ENCODE measurements around the gene IL1R1. TPM values are rescaled to one million over a fixed set of nuclear protein-coding genes. Genes with fewer than 3 reads are reported as not detected.
A peak's percentile ranks its signal among the peaks of the same experiment; 100 is the strongest.

IL1R1 gene
- polyA plus RNA-seq, 3 donors = 1.8 to 2.7 (median 2.6) TPM

DNA sequence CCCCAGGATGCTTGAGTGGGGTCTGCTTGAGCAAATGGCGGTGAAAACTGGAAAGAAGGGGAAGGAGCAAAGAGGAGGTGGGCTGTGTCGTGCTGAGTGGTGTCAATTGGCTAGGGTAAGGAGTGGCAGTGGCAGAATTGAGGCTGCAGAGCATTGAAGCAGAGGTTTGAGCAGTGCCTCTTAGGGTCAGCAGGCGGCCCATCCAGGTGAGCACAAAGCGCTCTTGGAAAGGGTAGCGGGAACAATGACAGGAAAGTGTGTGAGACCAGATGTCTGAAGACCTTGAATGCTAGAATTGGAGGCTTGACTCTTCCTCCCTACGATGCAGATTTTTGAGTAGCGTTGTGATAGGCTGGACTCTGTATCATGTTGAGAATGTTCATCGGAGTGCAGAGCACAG is 39.3 kb upstream of the IL1R1 start:
- peak overlapping the region in 3 of 7 donors; percentile 3 to 79 (median 43) for H3K27ac Mint-ChIP-seq
- Histone ChIP-seq H4K20me1 (ENCODE audit: insufficient read depth, low read length) (no peaks in the 10 kb centered on the region), H3K9ac (ENCODE audit: insufficient read depth, low read length, poor library complexity, severe bottlenecking) (no peak overlapping the region), H2AFZ (ENCODE audit: insufficient read depth, low read depth, low read length, poor library complexity, severe bottlenecking) (no peak overlapping the region), H3K79me2 (ENCODE audit: insufficient read depth, low read length) (no peaks in the 10 kb centered on the region), H3K4me2 (replicated peaks; ENCODE audit: extremely low read depth, low read length, poor library complexity, severe bottlenecking) (no peak overlapping the region), H3K36me3 (replicated peaks in 1 of 2; ENCODE audit: control insufficient read depth in 1 of 2, insufficient read depth in 2 of 2, low read length in 2 of 2) (no peaks in the 10 kb centered on the region), H3K4me1 (ENCODE audit: control insufficient read depth in 1 of 2, insufficient read depth in 2 of 2, low read length in 2 of 2) (peaks cover 11 to 13% of the 10 kb centered on the region in 2 donors), H3K27ac (ENCODE audit: low read depth in 1 of 2, low read length in 2 of 2) (no peak overlapping the region), H3K9me3 (replicated peaks in 1 of 2; ENCODE audit: control insufficient read depth in 1 of 2, insufficient read depth in 1 of 2, low read length in 2 of 2) (no peaks in the 10 kb centered on the region), H3K27me3 (ENCODE audit: control insufficient read depth in 2 of 2, insufficient read depth in 2 of 2, low read length in 2 of 2) (no peaks in the 10 kb centered on the region), H3K4me3 (replicated peaks in 1 of 3; ENCODE audit: low read depth in 2 of 3, low read length in 3 of 3) (no peak overlapping the region)
- DNase-seq = no peak
- peaks cover 19% of the 10 kb centered on the region for H3K4me1 Mint-ChIP-seq
- WGBS (ENCODE audit: insufficient coverage) = over 99% methylated on average over 7 of the region's 8 CpGs
- intact Hi-C loops (cut with micrococcal nuclease) = loop anchor here in 1 of 2 donors (5.0 kb wide), 2 partner anchors 36 to 81 kb away; no protein-coding TSS in a partner anchor
- peaks cover 2 to 10% (median 9%) of the 10 kb centered on the region in 3 donors for H3K27me3 Mint-ChIP-seq (ENCODE audit: low read depth in 3 of 3)
- peaks cover 0 to 3% of the 10 kb centered on the region in 2 donors for H3K36me3 Mint-ChIP-seq
- H3K4me3 Mint-ChIP-seq = peak overlapping the region in 1 of 2 donors; percentile 47
- TF ChIP-seq, protein P1, sequence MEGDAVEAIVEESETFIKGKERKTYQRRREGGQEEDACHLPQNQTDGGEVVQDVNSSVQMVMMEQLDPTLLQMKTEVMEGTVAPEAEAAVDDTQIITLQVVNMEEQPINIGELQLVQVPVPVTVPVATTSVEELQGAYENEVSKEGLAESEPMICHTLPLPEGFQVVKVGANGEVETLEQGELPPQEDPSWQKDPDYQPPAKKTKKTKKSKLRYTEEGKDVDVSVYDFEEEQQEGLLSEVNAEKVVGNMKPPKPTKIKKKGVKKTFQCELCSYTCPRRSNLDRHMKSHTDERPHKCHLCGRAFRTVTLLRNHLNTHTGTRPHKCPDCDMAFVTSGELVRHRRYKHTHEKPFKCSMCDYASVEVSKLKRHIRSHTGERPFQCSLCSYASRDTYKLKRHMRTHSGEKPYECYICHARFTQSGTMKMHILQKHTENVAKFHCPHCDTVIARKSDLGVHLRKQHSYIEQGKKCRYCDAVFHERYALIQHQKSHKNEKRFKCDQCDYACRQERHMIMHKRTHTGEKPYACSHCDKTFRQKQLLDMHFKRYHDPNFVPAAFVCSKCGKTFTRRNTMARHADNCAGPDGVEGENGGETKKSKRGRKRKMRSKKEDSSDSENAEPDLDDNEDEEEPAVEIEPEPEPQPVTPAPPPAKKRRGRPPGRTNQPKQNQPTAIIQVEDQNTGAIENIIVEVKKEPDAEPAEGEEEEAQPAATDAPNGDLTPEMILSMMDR (IDR thresholded peaks at IDR 0.05) = no peak
- H3K9me3 Mint-ChIP-seq = peaks cover 0 to 3% (median 0%) of the 10 kb centered on the region in 7 donors

DNA sequence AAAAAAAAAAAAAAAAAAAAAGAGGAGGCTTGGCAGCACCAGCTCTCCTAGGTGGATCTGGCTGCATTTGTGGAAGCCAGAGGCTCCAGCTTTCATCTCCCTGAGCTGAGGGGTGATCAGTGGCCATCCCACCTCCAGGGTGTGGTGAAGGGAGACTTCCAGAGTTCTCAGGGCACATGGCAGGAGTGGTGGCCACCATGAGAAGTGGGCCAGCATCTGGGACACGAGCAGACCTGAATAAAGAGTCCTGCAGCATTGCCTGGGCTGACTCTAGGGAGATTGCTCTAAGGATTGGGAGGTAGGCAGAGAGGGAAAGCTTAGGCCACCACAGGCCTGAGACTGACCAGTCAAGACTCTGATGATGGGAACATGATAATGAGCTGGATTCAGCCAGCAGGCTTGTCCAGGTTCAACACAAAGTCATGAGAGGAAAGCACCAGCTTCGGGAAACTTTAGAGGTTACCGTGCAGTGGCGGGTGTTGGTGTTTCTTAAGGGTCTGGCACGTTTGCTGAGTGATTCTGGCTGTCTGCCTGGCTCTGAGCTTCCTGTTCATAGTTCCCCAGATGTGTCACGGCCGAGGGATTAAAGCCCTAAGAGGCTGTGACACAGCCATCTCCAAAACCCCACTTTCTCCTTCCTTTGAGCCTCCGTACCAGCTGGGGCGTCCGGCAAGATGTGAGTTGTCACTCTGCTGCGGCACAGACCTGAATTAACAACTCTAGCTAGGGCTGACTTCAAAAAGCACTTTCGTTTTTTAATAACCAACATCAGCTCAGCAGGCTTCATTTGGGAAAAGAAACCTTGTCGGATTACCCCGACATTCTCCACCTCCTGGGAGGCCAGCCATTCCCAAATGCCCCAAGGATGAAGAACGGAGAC is 38.3 kb upstream of the IL1R1 start:
- WGBS (ENCODE audit: insufficient coverage) = 3% methylated on average over 11 of the region's 15 CpGs

More for the DNA sequence above, 38.3 kb upstream of the IL1R1 start:
- H3K27me3 ChIP-seq (ENCODE audit: control insufficient read depth in 2 of 2, insufficient read depth in 2 of 2, low read length in 2 of 2) = no peaks in the 10 kb centered on the region
- Mint-ChIP-seq H3K4me1 (peaks cover 19% of the 10 kb centered on the region), H3K9me3 (peaks cover 0 to 3% (median 0%) of the 10 kb centered on the region in 7 donors), H3K4me3 (peak overlapping the region; percentile 80 to 95), H3K27me3 (ENCODE audit: low read depth in 3 of 3) (peaks cover 3 to 10% (median 9%) of the 10 kb centered on the region in 3 donors), H3K27ac (peak overlapping the region; percentile 72 to 92 (median 83)), H3K36me3 (peaks cover 0 to 3% of the 10 kb centered on the region in 2 donors)
- peak; percentile 86 to 96 (median 93) for DNase-seq
- peak overlapping the region; percentile 16 to 57 (median 40) for H3K4me3 ChIP-seq (replicated peaks in 1 of 3; ENCODE audit: low read depth in 2 of 3, low read length in 3 of 3)
- H3K4me1 ChIP-seq (ENCODE audit: control insufficient read depth in 1 of 2, insufficient read depth in 2 of 2, low read length in 2 of 2) = peaks cover 11 to 13% of the 10 kb centered on the region in 2 donors
- peak overlapping the region; percentile 55 for H2AFZ ChIP-seq (ENCODE audit: insufficient read depth, low read depth, low read length, poor library complexity, severe bottlenecking)
- no peaks in the 10 kb centered on the region for H3K36me3 ChIP-seq (replicated peaks in 1 of 2; ENCODE audit: control insufficient read depth in 1 of 2, insufficient read depth in 2 of 2, low read length in 2 of 2)
- intact Hi-C loops (cut with micrococcal nuclease) = loop anchor here in 1 of 2 donors (5.0 kb wide), 2 partner anchors 37 to 82 kb away; no protein-coding TSS in a partner anchor
- TF ChIP-seq, protein P1 (IDR thresholded peaks at IDR 0.05) = no peak
- H3K79me2 ChIP-seq (ENCODE audit: insufficient read depth, low read length) = no peaks in the 10 kb centered on the region
- peak overlapping the region; percentile 61 for H3K4me2 ChIP-seq (replicated peaks; ENCODE audit: extremely low read depth, low read length, poor library complexity, severe bottlenecking)
- H3K27ac ChIP-seq (ENCODE audit: low read depth in 1 of 2, low read length in 2 of 2) = peak overlapping the region in 1 of 2 donors; percentile 39
- peak overlapping the region; percentile 35 for H3K9ac ChIP-seq (ENCODE audit: insufficient read depth, low read length, poor library complexity, severe bottlenecking)
- no peaks in the 10 kb centered on the region for H3K9me3 ChIP-seq (replicated peaks in 1 of 2; ENCODE audit: control insufficient read depth in 1 of 2, insufficient read depth in 1 of 2, low read length in 2 of 2)
- no peaks in the 10 kb centered on the region for H4K20me1 ChIP-seq (ENCODE audit: insufficient read depth, low read length)

Measured in CD14-positive monocyte (primary cell).